CD4-positive, alpha-beta T cell (primary cell): ENCODE measurements around the gene FBN1. TPM values are rescaled to one million over a fixed set of nuclear protein-coding genes. Genes with fewer than 3 reads are reported as not detected.

ENCODE experiments used
- ATAC-seq: fragments of 200-7000 bp; cut with Tn5 transposase; one replicate; pipeline ENCODE4 v1.10.0; 2022; ENCODE audit warnings: mild to moderate bottlenecking; ENCODE audit not compliant: poor library complexity
- CTCF ChIA-PET: fragments of 350-600 bp; sonication (Branson Sonifier 250); formaldehyde crosslinking; loops from one replicate; lab custom pipeline; 2021; ENCODE audit warnings: antibody characterized with exemption, inconsistent platforms; lab: Charles Lee
- POLR2A ChIA-PET: fragments of 350-600 bp; sonication (Branson Sonifier 250); formaldehyde crosslinking; loops from one replicate; lab custom pipeline; 2021; ENCODE audit warnings: antibody characterized with exemption, inconsistent platforms; lab: Charles Lee
- DNase-seq, 14 experiments: peaks; one replicate each; pipeline ENCODE4 v3.0.0-alpha.2; 2013 to 2020; ENCODE audit warnings: mixed read lengths in 2 of 14
- H3K27ac ChIP-seq, 2 donors: one replicate each; pipeline versions ENCODE4 v1.5.1 to v1.7.0; 2013; ENCODE audit warnings: low read length in 2 of 2, low read depth in 1 of 2, mild to moderate bottlenecking in 1 of 2
- H3K27me3 ChIP-seq, 2 experiments: 1 replicate in 1 of 2; 2 replicates in 1 of 2; pipeline versions ENCODE4 v1.6.1 to v1.7.0; 2013; ENCODE audit warnings: low read length in 2 of 2, control low read depth in 1 of 2, mild to moderate bottlenecking in 1 of 2, moderate library complexity in 1 of 2; ENCODE audit not compliant: insufficient read depth in 2 of 2, control insufficient read depth in 1 of 2
- H3K36me3 ChIP-seq: one replicate; pipeline ENCODE4 v1.6.1; 2013; ENCODE audit warnings: low read length, control low read depth; ENCODE audit not compliant: insufficient read depth
- H3K4me1 ChIP-seq: one replicate; pipeline ENCODE4 v1.6.1; 2013; ENCODE audit warnings: low read length, control low read depth; ENCODE audit not compliant: insufficient read depth
- H3K4me3 ChIP-seq: one replicate; pipeline ENCODE4 v1.5.1; 2013; ENCODE audit warnings: mild to moderate bottlenecking, low read length, moderate library complexity
- H3K9me3 ChIP-seq, 2 experiments: 1 replicate in 1 of 2; 2 replicates in 1 of 2; pipeline versions ENCODE4 v1.6.1 to v1.7.0; 2013; ENCODE audit warnings: low read length in 2 of 2, mild to moderate bottlenecking in 2 of 2, control low read depth in 1 of 2, moderate library complexity in 1 of 2; ENCODE audit not compliant: control insufficient read depth in 1 of 2, insufficient read depth in 1 of 2
- H3K27ac Mint-ChIP-seq: one replicate; pipeline ENCODE4 v1.8.0; 2020; ENCODE audit warnings: mixed read lengths
- H3K27me3 Mint-ChIP-seq: one replicate; pipeline ENCODE4 v1.8.0; 2021; ENCODE audit warnings: mixed read lengths
- H3K36me3 Mint-ChIP-seq: one replicate; pipeline ENCODE4 v1.8.0; 2021; ENCODE audit warnings: low read depth, mixed read lengths
- H3K4me1 Mint-ChIP-seq: one replicate; pipeline ENCODE4 v1.8.0; 2021; ENCODE audit warnings: low read depth, mixed read lengths
- H3K4me3 Mint-ChIP-seq: one replicate; pipeline ENCODE4 v1.8.0; 2020; ENCODE audit warnings: mild to moderate bottlenecking, mixed read lengths
- H3K9me3 Mint-ChIP-seq: one replicate; pipeline ENCODE4 v1.8.0; 2020; ENCODE audit warnings: mixed read lengths
- intact Hi-C, 2 experiments: fragments of 100-400 bp; cut with DNase I in 1 of 2; cut with micrococcal nuclease in 1 of 2; formaldehyde crosslinking; loops; one replicate each; pipeline versions ENCODE4 v1.15.1 to v1.9.0; 2023 to 2025; cut with DNase I, micrococcal nuclease
- total RNA-seq, 174 experiments: library from RNA in 2 of 174; stranded (reverse) in 2 of 174; gene quantifications; one replicate each; pipeline ENCODE4 v1.2.3 and lab custom pipeline; 2021 to 2026
- TF ChIP-seq, protein P1 (sequence below): fragments of 200-600 bp; IDR thresholded peaks from one replicate; pipeline ENCODE4 v1.8.0; 2022; ENCODE audit warnings: antibody characterized with exemption, mild to moderate bottlenecking

The FBN1 gene
- total RNA-seq, 2 experiments from 2014 or later = 0.11 to 0.25 TPM

DNA sequence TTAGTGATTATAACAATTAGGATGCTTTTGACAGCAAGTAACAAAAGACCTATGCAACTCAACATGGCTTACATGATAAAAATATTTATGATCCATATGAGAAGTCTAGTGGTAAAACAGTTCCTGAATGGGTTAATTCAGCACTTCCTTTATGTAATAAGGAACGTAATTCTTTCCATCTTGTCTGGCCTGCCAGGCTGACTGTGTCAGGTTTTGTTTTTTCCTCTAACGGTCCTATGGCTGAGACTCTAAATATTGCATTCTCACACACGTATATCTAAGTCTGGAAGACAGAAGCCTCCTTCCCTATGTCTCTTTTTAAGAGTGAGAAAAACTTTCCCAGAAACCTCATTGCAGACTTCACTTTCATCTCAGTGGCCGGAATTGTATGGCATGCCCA is 263.6 kb downstream of the FBN1 start:
- Mint-ChIP-seq H3K4me1 (no peaks in the 10 kb centered on the region), H3K36me3 (no peaks in the 10 kb centered on the region), H3K9me3 (no peaks in the 10 kb centered on the region), H3K27ac (no peak overlapping the region), H3K27me3 (peaks cover 12% of the 10 kb centered on the region), H3K4me3 (no peak overlapping the region)
- no peaks in the 10 kb centered on the region for H3K36me3 ChIP-seq
- no peak overlapping the region for H3K27ac ChIP-seq
- ATAC-seq (no peak), DNase-seq (no peak)
- H3K4me1 ChIP-seq = no peaks in the 10 kb centered on the region
- TF ChIP-seq, protein P1, sequence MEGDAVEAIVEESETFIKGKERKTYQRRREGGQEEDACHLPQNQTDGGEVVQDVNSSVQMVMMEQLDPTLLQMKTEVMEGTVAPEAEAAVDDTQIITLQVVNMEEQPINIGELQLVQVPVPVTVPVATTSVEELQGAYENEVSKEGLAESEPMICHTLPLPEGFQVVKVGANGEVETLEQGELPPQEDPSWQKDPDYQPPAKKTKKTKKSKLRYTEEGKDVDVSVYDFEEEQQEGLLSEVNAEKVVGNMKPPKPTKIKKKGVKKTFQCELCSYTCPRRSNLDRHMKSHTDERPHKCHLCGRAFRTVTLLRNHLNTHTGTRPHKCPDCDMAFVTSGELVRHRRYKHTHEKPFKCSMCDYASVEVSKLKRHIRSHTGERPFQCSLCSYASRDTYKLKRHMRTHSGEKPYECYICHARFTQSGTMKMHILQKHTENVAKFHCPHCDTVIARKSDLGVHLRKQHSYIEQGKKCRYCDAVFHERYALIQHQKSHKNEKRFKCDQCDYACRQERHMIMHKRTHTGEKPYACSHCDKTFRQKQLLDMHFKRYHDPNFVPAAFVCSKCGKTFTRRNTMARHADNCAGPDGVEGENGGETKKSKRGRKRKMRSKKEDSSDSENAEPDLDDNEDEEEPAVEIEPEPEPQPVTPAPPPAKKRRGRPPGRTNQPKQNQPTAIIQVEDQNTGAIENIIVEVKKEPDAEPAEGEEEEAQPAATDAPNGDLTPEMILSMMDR = no peak
- no peaks in the 10 kb centered on the region for H3K9me3 ChIP-seq
- H3K27me3 ChIP-seq = peaks cover 0 to 7% of the 10 kb centered on the region in 2 experiments
- H3K4me3 ChIP-seq = no peak overlapping the region
- intact Hi-C loops = no loop called here
- ChIA-PET POLR2A (no interaction called here), CTCF (no interaction called here)

DNA sequence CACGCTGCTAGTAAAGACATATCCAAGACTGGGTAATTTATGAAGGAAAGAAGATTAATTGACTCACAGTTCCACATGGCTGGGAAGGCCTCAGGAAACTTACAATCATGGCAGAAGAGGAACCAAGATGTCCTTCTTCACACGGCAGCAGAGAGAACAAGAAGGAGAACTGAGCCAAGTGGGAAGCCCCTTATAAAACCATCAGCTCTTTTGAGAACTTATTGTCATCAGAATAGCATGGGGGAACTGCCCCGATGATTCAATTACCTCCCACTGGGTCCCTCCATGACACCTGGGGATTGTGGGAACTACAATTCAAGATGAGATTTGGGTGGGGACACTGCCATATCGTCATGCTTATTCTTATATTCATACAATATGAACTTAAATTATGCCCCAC is 265.3 kb downstream of the FBN1 start:
- no peaks in the 10 kb centered on the region for H3K4me1 Mint-ChIP-seq
- no peaks in the 10 kb centered on the region for H3K36me3 ChIP-seq
- H3K4me3 Mint-ChIP-seq = no peak overlapping the region
- no peak overlapping the region for H3K4me3 ChIP-seq
- peaks cover 23% of the 10 kb centered on the region for H3K27me3 Mint-ChIP-seq
- ATAC-seq = no peak
- DNase-seq = no peak
- no peaks in the 10 kb centered on the region for H3K4me1 ChIP-seq
- CTCF ChIA-PET = no interaction called here
- H3K27ac ChIP-seq = no peak overlapping the region
- H3K27ac Mint-ChIP-seq = no peak overlapping the region
- no peaks in the 10 kb centered on the region for H3K9me3 Mint-ChIP-seq
- H3K36me3 Mint-ChIP-seq = no peaks in the 10 kb centered on the region
- peaks cover 0 to 9% of the 10 kb centered on the region in 2 experiments for H3K27me3 ChIP-seq
- H3K9me3 ChIP-seq = no peaks in the 10 kb centered on the region
- TF ChIP-seq, protein P1 = no peak
- intact Hi-C loops = no loop called here
- POLR2A ChIA-PET = no interaction called here

DNA sequence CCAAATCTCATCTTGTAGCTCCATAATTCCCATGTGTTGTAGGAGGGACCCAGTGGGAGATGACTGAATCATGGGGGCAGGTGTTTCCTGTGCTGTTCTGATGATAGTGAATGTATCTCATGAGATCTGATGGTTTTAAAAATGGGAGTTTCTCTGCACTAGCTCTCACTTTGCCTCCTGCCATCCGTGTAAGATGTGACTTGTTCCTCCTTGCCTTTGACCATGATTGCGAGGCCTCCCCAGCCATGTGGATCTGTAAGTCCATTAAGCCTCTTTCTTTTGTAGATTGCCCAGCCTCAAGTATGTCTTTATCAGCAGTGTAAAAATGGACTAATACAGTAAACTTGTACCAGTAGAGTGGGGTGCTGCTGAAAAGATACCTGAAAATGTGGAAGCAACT is 269.7 kb downstream of the FBN1 start:
- POLR2A ChIA-PET = no interaction called here
- H3K27me3 ChIP-seq = peaks cover 4 to 12% of the 10 kb centered on the region in 2 experiments

More for the DNA sequence above, 269.7 kb downstream of the FBN1 start:
- H3K9me3 ChIP-seq = no peaks in the 10 kb centered on the region
- Mint-ChIP-seq H3K36me3 (no peaks in the 10 kb centered on the region), H3K27ac (no peak overlapping the region), H3K27me3 (peaks cover 51% of the 10 kb centered on the region), H3K4me1 (no peaks in the 10 kb centered on the region), H3K9me3 (no peaks in the 10 kb centered on the region), H3K4me3 (no peak overlapping the region)
- CTCF ChIA-PET = interaction anchor here (0.6 kb wide), 1 partner anchor 486 kb away, joined by 3 read pairs; no protein-coding TSS in a partner anchor
- DNase-seq (no peak), ATAC-seq (no peak)
- intact Hi-C loops = no loop called here
- H3K27ac ChIP-seq = no peak overlapping the region
- no peak overlapping the region for H3K4me3 ChIP-seq
- TF ChIP-seq, protein P1 = no peak
- H3K36me3 ChIP-seq = no peaks in the 10 kb centered on the region
- H3K4me1 ChIP-seq = no peaks in the 10 kb centered on the region
